CD4-positive, alpha-beta T cell (primary cell): Measurements from ENCODE around the gene GATAD2B. TPM values are rescaled to one million over a fixed set of nuclear protein-coding genes. Genes with fewer than 3 reads are reported as not detected.

Experiments used
- ATAC-seq: fragments of 200-7000 bp; cut with Tn5 transposase; one replicate; pipeline ENCODE4 v1.10.0; 2022; ENCODE audit warnings: mild to moderate bottlenecking; ENCODE audit not compliant: poor library complexity
- CTCF ChIA-PET: fragments of 350-600 bp; sonication (Branson Sonifier 250); formaldehyde crosslinking; loops from one replicate; lab custom pipeline; 2021; ENCODE audit warnings: antibody characterized with exemption, inconsistent platforms; lab: Charles Lee
- POLR2A ChIA-PET: fragments of 350-600 bp; sonication (Branson Sonifier 250); formaldehyde crosslinking; loops from one replicate; lab custom pipeline; 2021; ENCODE audit warnings: antibody characterized with exemption, inconsistent platforms; lab: Charles Lee
- DNase-seq, 14 experiments: peaks; one replicate each; pipeline ENCODE4 v3.0.0-alpha.2; 2013 to 2020; ENCODE audit warnings: mixed read lengths in 2 of 14
- H3K27ac ChIP-seq, 2 donors: one replicate each; pipeline versions ENCODE4 v1.5.1 to v1.7.0; 2013; ENCODE audit warnings: low read length in 2 of 2, low read depth in 1 of 2, mild to moderate bottlenecking in 1 of 2
- H3K27me3 ChIP-seq, 2 experiments: 1 replicate in 1 of 2; 2 replicates in 1 of 2; pipeline versions ENCODE4 v1.6.1 to v1.7.0; 2013; ENCODE audit warnings: low read length in 2 of 2, control low read depth in 1 of 2, mild to moderate bottlenecking in 1 of 2, moderate library complexity in 1 of 2; ENCODE audit not compliant: insufficient read depth in 2 of 2, control insufficient read depth in 1 of 2
- H3K36me3 ChIP-seq: one replicate; pipeline ENCODE4 v1.6.1; 2013; ENCODE audit warnings: low read length, control low read depth; ENCODE audit not compliant: insufficient read depth
- H3K4me1 ChIP-seq: one replicate; pipeline ENCODE4 v1.6.1; 2013; ENCODE audit warnings: low read length, control low read depth; ENCODE audit not compliant: insufficient read depth
- H3K4me3 ChIP-seq: one replicate; pipeline ENCODE4 v1.5.1; 2013; ENCODE audit warnings: mild to moderate bottlenecking, low read length, moderate library complexity
- H3K9me3 ChIP-seq, 2 experiments: 1 replicate in 1 of 2; 2 replicates in 1 of 2; pipeline versions ENCODE4 v1.6.1 to v1.7.0; 2013; ENCODE audit warnings: low read length in 2 of 2, mild to moderate bottlenecking in 2 of 2, control low read depth in 1 of 2, moderate library complexity in 1 of 2; ENCODE audit not compliant: control insufficient read depth in 1 of 2, insufficient read depth in 1 of 2
- H3K27ac Mint-ChIP-seq: one replicate; pipeline ENCODE4 v1.8.0; 2020; ENCODE audit warnings: mixed read lengths
- H3K27me3 Mint-ChIP-seq: one replicate; pipeline ENCODE4 v1.8.0; 2021; ENCODE audit warnings: mixed read lengths
- H3K36me3 Mint-ChIP-seq: one replicate; pipeline ENCODE4 v1.8.0; 2021; ENCODE audit warnings: low read depth, mixed read lengths
- H3K4me1 Mint-ChIP-seq: one replicate; pipeline ENCODE4 v1.8.0; 2021; ENCODE audit warnings: low read depth, mixed read lengths
- H3K4me3 Mint-ChIP-seq: one replicate; pipeline ENCODE4 v1.8.0; 2020; ENCODE audit warnings: mild to moderate bottlenecking, mixed read lengths
- H3K9me3 Mint-ChIP-seq: one replicate; pipeline ENCODE4 v1.8.0; 2020; ENCODE audit warnings: mixed read lengths
- intact Hi-C, 2 experiments: fragments of 100-400 bp; cut with DNase I in 1 of 2; cut with micrococcal nuclease in 1 of 2; formaldehyde crosslinking; loops; one replicate each; pipeline versions ENCODE4 v1.15.1 to v1.9.0; 2023 to 2025; cut with DNase I, micrococcal nuclease
- total RNA-seq, 174 experiments: library from RNA in 2 of 174; stranded (reverse) in 2 of 174; gene quantifications; one replicate each; pipeline ENCODE4 v1.2.3 and lab custom pipeline; 2021 to 2026
- TF ChIP-seq, protein P1 (sequence below): fragments of 200-600 bp; IDR thresholded peaks from one replicate; pipeline ENCODE4 v1.8.0; 2022; ENCODE audit warnings: antibody characterized with exemption, mild to moderate bottlenecking

The GATAD2B gene
- total RNA-seq, 2 experiments from 2014 or later = 51.6 to 52.3 TPM

DNA sequence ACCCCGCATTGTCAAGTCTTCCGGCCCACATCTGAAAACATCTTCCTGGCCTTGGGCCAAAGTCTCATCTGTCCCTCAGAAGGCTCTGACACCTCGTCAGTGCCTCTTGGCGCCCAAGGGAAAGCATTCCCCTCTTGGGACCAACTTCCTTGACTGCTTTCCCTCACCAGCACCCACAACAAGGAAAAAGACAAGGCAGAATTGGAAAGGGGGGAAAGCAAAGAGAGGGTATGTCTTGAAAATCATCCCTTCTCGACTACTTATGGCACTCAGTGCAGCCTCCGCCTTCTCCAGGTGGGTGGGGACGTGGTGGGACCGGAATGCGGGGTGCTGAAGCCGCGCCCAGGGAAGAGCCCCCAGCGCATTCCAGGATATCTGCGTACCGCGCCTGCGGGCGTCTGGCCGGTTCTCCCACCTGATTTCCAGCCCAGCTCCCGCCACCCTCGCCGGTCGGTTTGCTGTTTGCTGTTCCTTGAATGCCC, 41.1 kb upstream of the GATAD2B start:
- POLR2A ChIA-PET = interaction anchor here (1.1 to 3.7 kb wide), 10 partner anchors 13 to 419 kb away, joined by 3 to 52 read pairs (median 7); partner anchors contain the start of genes CHTOP, DENND4B, GATAD2B and JTB

DNA sequence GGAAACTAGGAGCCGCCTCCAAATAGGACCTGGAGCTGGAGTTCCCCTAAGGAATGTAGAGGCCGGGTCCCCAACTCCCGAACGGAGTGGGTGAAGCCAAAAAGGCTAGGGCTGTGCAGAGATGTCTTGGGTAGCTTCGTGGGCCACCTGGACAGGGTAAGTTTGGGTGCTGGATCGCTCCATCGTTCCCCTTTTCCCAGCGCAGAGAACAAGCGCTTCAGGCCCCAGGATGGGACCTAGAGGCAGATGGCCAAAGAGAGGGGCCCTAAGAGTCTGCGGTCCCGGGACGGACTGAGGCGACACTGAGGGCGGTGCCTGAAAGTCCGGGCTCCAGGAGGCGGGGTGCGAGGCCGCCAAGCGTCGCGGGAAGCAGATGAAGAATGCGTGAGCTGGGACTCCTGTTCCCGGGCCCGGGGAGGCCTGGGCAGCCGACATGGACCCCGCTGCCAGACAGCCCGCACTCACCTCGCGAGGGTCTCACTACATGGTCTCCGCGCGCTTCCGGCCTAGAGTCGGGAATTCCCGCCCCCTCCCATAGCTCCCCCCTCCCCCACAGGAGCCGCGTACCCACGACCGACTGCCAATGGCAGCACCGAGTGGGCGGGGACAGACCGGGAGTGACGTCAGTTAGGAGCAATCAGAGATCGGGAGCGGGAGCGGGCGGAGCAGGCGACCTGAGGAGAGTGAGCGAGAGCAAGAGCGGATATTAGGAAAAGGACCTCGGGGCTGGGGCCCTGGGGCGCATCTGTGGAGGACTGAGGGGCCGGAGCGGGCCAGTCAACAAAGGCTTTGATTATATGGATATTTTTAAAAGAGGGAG, 40.5 kb upstream of the GATAD2B start, which contains the start of gene SLC39A1:
TSS of gene SLC39A1 (minus strand) at position 508 of the 820 bp plus-strand sequence. CDS start 822 bp downstream, outside the sequence.
- CTCF ChIA-PET = interaction anchor here (0.6 to 2.6 kb wide), 4 partner anchors 14 to 256 kb away, joined by 3 to 10 read pairs (median 6); partner anchors contain the start of genes DENND4B and JTB
- DNase-seq = peak; percentile 83 to 98 (median 93)
- peak; percentile 47 for ATAC-seq
- no peaks in the 10 kb centered on the region for H3K27me3 ChIP-seq
- Mint-ChIP-seq H3K27me3 (no peaks in the 10 kb centered on the region), H3K9me3 (no peaks in the 10 kb centered on the region), H3K27ac (peak within 1 kb of the TSS; percentile 92), H3K4me3 (peak within 1 kb of the TSS; percentile 94), H3K36me3 (peaks cover 31% of the 10 kb centered on the region), H3K4me1 (peaks cover 67% of the 10 kb centered on the region)
- intact Hi-C loops = loop anchor here in 1 of 2 experiments (1.0 kb wide), 1 partner anchor 27 kb away; the partner anchor contains the start of gene RPS27
- TF ChIP-seq, protein P1, sequence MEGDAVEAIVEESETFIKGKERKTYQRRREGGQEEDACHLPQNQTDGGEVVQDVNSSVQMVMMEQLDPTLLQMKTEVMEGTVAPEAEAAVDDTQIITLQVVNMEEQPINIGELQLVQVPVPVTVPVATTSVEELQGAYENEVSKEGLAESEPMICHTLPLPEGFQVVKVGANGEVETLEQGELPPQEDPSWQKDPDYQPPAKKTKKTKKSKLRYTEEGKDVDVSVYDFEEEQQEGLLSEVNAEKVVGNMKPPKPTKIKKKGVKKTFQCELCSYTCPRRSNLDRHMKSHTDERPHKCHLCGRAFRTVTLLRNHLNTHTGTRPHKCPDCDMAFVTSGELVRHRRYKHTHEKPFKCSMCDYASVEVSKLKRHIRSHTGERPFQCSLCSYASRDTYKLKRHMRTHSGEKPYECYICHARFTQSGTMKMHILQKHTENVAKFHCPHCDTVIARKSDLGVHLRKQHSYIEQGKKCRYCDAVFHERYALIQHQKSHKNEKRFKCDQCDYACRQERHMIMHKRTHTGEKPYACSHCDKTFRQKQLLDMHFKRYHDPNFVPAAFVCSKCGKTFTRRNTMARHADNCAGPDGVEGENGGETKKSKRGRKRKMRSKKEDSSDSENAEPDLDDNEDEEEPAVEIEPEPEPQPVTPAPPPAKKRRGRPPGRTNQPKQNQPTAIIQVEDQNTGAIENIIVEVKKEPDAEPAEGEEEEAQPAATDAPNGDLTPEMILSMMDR = no peak
- POLR2A ChIA-PET = interaction anchor here (0.9 to 3.7 kb wide), 11 partner anchors 8 to 418 kb away, joined by 3 to 52 read pairs (median 7); partner anchors contain the start of genes CHTOP, DENND4B, GATAD2B and JTB
- H3K4me3 ChIP-seq = peak within 1 kb of the TSS; percentile 89
- H3K36me3 ChIP-seq = no peaks in the 10 kb centered on the region
- peak within 1 kb of the TSS; percentile 85 to 93 for H3K27ac ChIP-seq
- peaks cover 64% of the 10 kb centered on the region for H3K4me1 ChIP-seq
- no peaks in the 10 kb centered on the region for H3K9me3 ChIP-seq

More for the DNA sequence above, 41.1 kb upstream of the GATAD2B start:
- Mint-ChIP-seq H3K4me1 (peaks cover 61% of the 10 kb centered on the region), H3K36me3 (peaks cover 25% of the 10 kb centered on the region), H3K27me3 (no peaks in the 10 kb centered on the region), H3K27ac (peak overlapping the region; percentile 92), H3K4me3 (peak overlapping the region; percentile 94), H3K9me3 (no peaks in the 10 kb centered on the region)
- Histone ChIP-seq H3K36me3 (no peaks in the 10 kb centered on the region), H3K4me1 (peaks cover 63% of the 10 kb centered on the region), H3K9me3 (no peaks in the 10 kb centered on the region), H3K27me3 (no peaks in the 10 kb centered on the region), H3K27ac (peak overlapping the region; percentile 85 to 93), H3K4me3 (peak overlapping the region; percentile 89)
- DNase-seq (no peak), ATAC-seq (no peak)
- CTCF ChIA-PET = interaction anchor here (0.6 to 1.0 kb wide), 2 partner anchors 23 to 255 kb away, joined by 3 read pairs; no protein-coding TSS in a partner anchor
- intact Hi-C loops = loop anchor here in 1 of 2 experiments (1.0 kb wide), 1 partner anchor 26 kb away; the partner anchor contains the start of gene RPS27
- TF ChIP-seq, protein P1 = no peak
